DMS79 (cell line): ENCODE data around the gene ANKS4B.
"Not testable (repeated sequence)": the region's sequence is repeated elsewhere in the genome, so short reads cannot be mapped to it uniquely, and the experiment has no call there.

ENCODE experiments used
- DNase-seq: peaks from one replicate; lab custom pipeline; 2025; lab: John Stamatoyannopoulos, UW

ANKS4B gene

DNA sequence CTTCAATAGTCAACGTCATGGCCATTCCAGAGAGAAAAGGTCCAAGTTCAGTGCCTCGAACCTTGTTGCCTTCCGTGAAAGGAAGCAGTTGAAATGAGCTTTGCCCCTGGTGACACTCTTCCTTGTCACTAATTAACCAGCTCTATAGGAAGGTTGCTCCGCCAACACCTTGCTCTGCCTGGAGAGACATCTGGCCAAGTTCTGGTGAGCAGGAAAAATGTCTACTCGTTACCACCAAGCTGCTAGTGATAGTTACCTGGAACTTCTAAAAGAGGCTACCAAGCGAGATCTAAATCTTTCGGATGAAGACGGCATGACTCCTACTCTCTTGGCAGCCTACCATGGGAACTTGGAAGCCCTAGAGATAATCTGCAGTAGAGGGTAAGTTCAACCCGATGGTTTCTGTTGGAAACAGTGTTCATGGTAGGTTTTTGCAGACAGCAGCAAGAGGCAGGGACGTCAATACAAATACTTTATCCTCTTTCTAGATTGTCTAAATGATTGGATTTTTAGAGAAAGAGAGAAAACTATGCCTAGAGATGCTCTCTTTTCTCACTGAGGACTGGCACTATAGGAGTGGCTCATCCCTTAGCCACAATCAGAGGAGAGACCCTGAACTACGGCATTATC lies at the start of gene ANKS4B:
Gene ANKS4B (plus strand): TSS at position 179 of the 630 bp plus-strand sequence. CDS start 39 bp downstream, at position 218.
- no peak for DNase-seq

- DNase-seq: no peak
These were observed 49.5 kb upstream of the ANKS4B start for GRCh38 chr16:21183995-21184394.

DNA sequence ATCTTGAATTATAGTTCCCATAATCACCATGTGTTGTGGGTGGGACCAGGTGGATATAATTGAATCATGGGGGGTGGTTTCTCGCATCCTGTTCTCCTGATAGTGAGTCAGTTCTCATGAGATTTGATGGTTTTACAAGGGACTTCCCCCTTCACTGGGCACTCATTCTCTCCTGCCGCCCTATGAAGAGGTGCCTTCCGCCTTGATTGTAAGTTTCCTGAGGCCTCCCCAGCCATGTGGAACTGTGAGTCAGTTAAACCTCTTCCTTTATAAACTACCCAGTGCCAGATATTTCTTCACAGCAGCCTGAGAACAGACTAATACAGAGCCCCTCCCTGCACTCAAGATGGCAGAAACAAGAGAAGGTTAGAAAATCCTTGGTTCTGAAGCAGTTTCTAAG lies 48.7 kb upstream of the ANKS4B start:
- DNase-seq: no peak

GRCh38 chr16:21185659-21186325 lies 47.7 kb upstream of the ANKS4B start:
- DNase-seq: no peak

DNA sequence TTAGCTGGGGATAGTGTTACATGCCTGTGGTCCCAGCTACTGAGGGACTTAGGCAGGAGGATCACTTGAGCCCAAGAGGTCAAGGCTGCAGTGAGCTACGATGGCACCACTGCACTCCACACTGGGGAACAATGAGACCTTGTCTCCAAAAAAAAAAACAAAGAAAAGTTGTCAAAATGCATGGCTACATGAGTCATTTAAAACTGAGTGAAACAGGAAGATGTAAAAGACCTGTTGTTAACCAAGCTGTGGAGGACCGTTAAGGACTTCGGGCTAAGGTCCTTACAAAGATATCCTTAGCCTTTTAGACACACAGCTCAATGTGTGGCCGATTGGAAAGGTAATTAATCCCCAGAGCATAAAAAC lies 47.2 kb upstream of the ANKS4B start:
- DNase-seq: no peak

DNA sequence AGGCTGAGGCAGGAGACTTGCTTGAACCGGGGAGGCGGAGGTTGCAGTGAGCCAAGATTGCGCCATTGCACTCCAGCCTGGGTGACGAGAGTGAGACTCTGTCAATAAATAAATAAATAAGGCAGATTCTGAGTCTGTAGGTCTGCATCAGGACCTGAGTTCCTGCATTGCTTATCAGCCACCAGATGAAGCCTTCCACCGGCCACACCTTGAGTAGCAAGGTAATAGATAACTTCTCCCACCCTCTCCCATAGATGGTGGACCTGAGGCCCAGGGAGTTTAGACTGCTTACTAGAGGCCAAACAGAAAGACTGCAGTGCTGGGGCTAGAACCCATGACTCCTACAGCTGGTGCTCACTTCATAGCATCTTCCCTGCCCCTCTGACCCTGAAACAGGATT lies 44.2 kb upstream of the ANKS4B start:
- no peak for DNase-seq

DNA sequence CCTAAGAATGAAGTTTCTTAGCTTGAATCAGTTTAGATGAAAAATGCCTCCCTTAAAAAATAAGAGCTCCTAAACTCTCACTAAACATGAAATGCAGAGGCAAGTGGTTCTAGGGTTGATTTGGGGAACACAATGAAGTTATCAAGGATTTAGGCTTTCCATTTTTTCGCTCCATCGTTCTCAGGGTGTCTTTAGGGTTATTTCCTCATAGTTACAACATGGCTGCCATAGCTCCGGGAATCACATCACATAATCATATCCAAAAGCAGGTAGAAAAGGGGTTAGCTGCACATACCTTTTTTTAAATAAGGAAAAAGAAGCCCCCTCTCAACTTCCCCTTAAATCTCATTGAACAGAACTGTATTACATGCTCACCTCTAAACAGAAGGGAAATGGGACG lies 43.5 kb upstream of the ANKS4B start:
- no peak for DNase-seq

GRCh38 chr16:21190599-21190998 lies 42.9 kb upstream of the ANKS4B start:
- no peak for DNase-seq

- no peak for DNase-seq
These were observed 40.5 kb upstream of the ANKS4B start for GRCh38 chr16:21192991-21193390.

DNA sequence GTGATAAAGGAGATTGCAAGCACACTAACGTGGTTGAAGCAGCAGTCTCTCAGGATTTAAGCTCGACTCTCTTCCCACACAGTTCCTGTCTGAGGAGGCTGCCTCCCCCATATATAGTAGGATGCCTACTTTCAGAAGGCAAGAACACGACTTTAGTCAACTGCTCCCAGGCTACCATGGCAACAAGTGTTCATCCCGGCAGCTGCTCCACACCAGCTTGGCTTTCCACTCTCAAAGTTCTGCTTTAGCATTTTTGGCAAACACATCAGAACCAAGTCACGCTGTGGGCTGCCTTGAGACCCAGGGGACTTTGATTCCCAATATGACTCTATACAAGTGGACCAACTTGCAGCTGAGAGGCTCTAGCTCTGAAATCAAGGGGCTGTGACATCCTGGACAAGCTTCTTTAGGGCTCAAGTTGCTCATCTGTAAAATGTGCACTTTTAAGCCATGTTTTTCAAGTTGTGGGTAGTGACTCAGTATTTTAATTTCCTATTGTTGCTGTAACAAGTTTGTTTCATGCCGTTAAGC lies 38.7 kb upstream of the ANKS4B start:
- no peak for DNase-seq

DNA sequence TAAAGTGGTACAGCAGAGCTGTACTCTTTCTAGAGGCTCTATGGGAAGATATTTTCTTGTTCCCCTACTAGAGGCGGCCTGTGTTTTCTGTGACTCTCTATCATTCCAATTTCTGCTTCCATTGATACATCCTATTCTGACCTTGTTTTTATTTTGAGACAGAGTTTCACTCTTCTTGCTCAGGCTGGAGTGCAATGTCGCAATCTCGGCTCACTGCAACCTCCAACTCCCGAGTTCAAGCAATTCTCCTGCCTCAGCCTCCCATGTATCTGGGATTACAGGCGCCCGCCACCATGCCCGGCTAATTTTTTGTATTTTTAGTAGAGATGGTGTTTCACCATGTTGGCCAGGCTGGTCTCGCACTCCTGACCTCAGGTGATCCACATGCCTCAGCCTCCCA lies 38.2 kb upstream of the ANKS4B start:
- not testable (repeated sequence) for DNase-seq

DNA sequence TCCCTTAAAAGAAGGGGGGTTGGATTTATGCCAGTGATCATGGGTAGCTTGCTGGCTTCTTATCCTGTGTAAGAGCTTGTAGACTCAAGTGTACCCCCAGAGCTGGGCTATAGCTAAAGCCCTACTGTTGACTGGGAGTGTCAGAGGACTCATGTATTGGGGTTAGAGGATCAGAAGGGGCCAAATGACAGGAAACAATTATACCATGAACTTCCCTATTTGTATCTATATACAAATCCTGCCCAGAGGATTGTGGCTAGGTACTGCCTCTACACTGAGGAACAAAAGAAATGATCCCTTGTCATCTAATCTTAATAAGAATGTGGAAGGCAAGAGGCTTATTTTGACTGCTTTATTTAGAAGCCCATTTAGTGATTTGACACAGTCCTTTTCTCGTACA lies 36.4 kb upstream of the ANKS4B start:
- no peak for DNase-seq

GRCh38 chr16:21197621-21198020 lies 35.9 kb upstream of the ANKS4B start:
- DNase-seq: no peak

- DNase-seq: no peak
These were observed 33.8 kb upstream of the ANKS4B start for GRCh38 chr16:21199607-21200218.

GRCh38 chr16:21203155-21203797 lies 30.2 kb upstream of the ANKS4B start:
- DNase-seq: no peak

DNA sequence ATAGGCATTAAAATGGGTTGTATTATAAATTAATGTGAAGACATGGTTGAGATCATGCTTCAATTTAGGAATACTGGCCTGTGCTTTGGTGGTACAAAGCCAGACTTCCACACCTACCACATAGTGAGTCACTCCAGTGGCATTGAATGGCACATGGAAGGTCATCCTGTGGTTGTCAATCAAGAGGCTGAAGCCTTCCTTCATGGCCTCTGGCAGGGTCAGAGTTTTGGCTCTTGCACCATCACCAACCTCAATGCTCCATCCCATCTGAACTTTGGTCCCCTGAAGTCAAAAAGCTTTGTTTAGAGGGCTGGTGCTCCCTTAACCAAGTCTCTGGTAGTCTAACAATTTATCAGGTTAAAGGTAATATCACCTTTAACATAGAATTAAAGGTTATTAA lies 28.2 kb upstream of the ANKS4B start:
- DNase-seq: no peak

GRCh38 chr16:21206550-21206949 lies 26.9 kb upstream of the ANKS4B start:
- no peak for DNase-seq

DNA sequence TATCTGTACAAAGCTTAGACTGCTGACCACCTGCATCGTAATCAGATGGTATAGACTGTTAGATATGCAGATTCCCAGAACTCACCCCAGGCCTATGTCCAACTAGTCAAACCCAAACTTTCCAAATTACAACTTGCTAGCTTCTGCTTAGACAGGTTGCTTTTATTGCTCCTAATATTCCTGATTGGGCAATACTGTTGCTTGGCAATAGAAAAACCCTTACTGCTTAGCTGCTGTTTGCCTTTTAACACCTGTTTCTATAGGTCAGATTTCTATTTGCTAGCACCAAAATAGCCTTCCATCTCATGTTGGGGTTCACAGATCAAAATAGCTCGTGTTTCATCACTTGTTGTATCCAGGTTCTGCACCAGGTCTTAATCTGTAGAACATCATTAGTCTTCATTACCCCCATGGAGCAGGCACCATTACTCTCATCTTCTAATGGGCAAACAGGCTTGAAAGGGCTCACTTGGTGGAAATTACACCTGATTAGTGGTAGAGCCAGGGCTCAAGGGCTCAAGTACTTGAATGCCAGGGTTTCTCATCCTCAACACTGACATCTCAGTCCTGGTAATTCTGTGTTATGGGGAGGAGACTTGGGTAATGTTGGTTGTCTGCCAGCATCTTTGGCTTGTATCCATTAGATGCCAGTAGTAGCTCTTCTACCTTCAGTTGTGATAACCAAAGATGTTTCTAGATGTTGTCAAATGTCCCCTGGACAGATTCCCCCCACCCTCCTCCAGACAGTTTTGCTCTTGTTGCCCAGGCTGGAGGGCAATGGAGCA lies 24.9 kb upstream of the ANKS4B start:
- no peak for DNase-seq

DNA sequence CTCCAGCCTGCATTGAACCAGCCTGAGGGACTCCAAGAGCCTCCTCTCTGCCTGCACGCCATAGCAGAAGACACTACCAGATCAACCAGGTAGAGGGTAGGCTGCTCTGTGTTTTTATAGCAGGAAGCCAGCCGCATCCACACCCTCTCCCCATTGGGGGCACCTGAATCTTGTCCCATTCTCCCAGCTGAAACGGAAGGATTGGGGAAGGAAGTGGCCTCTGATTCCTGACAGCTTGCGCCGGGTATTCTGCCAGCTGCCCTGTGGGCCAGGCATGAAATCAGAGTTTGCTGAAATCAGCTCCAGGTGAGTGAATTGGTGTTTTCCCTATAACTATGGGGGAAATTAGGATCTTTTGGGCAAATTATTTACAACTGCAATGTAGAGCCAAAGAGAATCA lies 22.0 kb upstream of the ANKS4B start, which contains the start of gene ZP2:
Gene ZP2 (minus strand): TSS at position 89 of the 400 bp plus-strand sequence. CDS start 27 bp downstream, at position 62.
- no peak for DNase-seq

GRCh38 chr16:21214086-21214485 lies 19.4 kb upstream of the ANKS4B start:
- DNase-seq: no peak

- no peak for DNase-seq
These were observed 16.4 kb upstream of the ANKS4B start for GRCh38 chr16:21217121-21217520.

- DNase-seq: no peak
These were observed 15.3 kb upstream of the ANKS4B start for GRCh38 chr16:21218153-21218552.
